GM19240 (cell line): Measurements from ENCODE around the gene VSX2.
"Not testable (repeated sequence)": the region's sequence is repeated elsewhere in the genome, so short reads cannot be mapped to it uniquely, and the experiment has no call there.

Experiments
- DNase-seq: peaks from one replicate; pipeline ENCODE4 v3.0.0; 2011; ENCODE audit warnings: low spot score; ENCODE audit not compliant: insufficient read length

The VSX2 gene

DNA sequence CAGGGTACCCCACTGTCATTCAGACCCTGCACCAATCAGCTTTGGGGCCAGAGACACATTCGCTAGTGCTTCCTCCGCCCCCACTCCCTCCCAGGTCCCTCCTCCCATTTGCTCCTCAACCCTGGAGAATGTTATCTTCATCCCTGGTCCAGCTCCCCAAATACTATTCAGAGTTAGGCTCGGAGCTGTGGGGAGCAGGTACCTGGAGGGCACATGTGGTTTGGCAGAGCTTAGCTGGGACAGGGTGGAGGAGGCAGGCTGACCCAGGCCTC is 19.5 kb downstream of the VSX2 start:
- DNase-seq: no peak

DNA sequence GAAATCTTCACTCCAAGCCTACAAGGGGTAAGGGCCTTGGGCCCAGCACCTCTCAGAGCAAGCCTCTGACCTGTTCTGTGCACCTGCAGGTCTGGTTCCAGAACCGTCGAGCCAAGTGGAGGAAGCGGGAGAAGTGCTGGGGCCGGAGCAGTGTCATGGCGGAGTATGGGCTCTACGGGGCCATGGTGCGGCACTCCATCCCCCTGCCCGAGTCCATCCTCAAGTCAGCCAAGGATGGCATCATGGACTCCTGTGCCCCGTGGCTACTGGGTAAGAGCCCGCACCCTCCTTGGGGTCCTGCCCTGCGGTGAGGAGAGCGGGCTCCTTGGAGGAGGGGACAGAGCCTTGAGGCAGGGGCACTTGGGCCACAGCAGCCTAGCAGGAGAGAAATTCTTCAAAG is 20.3 kb downstream of the VSX2 start:
- DNase-seq: no peak

DNA sequence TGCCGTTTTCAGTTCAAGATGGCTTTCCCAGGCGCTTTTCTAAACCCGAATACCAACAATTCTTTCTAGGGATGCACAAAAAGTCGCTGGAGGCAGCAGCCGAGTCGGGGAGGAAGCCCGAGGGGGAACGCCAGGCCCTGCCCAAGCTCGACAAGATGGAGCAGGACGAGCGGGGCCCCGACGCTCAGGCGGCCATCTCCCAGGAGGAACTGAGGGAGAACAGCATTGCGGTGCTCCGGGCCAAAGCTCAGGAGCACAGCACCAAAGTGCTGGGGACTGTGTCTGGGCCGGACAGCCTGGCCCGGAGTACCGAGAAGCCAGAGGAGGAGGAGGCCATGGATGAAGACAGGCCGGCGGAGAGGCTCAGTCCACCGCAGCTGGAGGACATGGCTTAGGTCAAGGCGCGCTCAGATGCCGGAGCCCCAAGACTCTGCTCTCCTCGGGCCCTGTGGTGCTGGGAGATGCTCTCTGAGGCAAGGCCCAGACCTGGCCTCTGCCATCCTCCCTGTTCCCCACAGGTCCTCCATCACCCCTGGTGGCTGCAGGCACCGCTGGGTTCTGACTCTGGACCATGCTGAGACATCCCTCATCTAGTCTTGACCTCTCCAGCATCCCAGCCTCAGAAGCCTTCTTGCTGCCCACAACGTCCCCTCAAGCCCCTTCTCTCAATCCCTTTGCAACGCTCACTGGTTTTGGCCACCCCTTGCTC is 21.4 kb downstream of the VSX2 start:
- DNase-seq: no peak

DNA sequence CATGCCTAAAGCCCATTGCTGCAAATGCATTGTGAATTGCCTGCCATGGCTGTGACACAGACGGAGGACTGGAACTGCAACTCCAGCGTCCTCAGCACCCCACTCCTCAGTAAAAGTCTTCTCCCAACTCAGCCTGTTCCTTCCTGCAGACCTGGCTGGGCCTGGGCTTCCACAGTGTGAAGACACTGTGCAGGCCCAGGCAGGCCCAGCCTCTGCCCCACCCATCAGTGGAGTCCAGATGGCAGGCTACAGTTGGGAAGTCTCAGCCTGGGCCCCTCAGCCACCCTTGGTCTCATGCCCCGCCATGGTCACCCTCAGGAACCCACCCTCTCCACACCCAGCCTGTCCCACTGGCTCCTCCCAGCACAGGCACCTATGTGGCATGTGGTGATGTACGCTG is 22.0 kb downstream of the VSX2 start:
- DNase-seq: no peak

DNA sequence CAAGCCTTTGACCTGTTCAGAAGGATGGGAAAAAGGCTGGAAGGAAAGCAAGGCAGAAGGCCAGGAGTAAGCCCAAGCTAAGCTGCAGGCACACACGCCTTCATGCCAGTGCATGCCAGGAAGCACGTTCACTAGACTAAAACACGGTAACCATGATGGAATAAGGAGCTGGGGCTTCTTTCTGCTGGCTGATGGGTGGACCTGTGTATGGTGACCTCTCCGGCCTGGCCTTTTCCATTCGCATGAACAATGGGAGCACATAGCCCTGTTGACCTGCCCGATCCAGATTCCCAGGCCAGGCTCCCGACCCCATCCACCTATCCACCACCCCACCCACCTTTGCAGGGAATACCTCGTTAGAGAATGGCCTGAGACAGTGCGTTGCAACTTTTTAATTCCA is 22.8 kb downstream of the VSX2 start:
- no peak for DNase-seq

DNA sequence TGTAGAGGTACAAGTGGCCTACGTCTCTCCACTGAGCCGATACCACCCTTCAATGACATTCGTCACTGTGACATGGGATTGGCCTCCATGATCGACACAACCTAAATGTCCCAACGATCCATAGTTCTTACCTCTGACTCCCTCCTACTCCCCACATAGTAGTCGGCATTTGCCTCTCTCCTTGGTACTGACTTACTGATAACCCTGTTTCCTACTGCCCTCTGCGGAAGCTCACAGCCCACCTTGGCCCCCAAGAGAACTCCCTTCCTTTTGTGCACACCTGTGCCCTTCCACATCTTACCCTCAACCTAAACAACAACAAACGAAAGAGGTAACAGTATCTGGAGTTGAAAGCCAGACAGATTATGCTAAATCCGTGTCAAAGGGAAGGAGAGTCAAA is 23.9 kb downstream of the VSX2 start:
- no peak for DNase-seq

DNA sequence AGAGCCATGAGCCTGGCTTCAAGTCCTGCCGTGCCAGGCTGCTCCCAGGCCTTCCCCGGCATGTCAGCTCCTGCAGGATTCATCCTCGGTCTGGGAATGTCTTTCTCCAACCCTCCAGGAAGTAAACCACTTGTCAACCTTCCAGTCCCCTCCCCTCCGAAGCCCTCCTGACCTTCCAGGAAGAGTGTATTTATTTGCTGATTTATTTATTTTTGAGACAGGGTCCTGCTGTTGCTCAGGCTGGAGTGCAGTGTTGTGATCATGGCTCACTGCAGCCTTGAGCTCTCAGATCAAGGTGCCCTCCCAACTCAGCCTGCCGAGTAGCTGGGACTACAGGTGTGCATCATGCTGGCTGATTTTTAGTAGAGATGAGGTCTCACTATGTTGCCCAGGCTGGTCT is 24.7 kb downstream of the VSX2 start:
- DNase-seq: no peak

DNA sequence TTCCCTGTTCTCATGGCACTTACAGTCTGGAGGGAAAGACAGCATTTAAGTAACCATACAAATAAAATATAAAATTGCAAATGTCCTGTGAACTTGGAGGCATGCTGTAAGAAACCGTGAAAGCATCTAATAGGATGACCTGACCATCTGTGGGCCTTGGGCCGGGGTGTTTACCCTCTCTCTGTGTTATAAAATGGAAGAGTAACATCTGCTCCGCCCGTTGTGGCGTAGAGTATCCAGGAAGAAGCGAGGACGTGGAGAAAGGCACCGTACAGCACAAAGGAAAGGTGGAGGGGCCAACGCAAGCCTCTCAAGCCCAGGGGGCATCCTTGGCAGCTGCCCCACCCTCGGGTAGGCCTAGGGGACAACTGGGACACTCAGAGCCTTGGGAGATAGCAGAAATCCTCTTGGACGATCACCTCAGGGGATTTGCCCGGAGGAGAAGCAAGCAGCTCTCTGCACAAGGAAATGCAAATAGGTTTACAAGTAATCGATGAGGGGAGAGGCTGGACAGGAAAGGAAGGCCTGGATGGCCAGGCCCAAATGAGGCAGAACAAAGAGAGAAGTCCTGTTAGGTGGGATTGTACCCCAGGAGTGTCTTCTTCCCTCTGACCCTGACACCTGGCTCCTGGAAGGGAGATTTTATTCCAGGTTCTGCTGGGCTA is 26.2 kb downstream of the VSX2 start:
- DNase-seq: no peak

DNA sequence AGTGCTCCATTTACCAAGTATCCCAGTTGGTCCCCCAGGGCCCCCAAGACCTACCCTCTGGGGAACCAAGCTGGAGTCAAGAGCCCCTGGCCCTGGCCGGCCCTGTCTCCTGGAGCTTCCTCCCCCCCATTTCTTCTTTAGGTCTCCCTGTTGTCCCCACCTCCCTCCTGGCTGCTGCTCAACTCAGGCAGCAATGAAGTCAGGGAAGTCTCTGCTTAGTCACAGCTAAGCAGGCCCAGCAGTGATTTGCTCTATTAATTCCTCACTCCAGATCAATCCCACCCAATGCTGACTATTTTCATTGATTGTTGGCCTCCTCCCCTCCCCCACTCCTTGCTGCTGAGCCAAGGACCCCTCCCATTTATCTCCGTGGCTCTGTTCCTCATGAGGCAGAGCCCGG is 28.3 kb downstream of the VSX2 start:
- DNase-seq: no peak

DNA sequence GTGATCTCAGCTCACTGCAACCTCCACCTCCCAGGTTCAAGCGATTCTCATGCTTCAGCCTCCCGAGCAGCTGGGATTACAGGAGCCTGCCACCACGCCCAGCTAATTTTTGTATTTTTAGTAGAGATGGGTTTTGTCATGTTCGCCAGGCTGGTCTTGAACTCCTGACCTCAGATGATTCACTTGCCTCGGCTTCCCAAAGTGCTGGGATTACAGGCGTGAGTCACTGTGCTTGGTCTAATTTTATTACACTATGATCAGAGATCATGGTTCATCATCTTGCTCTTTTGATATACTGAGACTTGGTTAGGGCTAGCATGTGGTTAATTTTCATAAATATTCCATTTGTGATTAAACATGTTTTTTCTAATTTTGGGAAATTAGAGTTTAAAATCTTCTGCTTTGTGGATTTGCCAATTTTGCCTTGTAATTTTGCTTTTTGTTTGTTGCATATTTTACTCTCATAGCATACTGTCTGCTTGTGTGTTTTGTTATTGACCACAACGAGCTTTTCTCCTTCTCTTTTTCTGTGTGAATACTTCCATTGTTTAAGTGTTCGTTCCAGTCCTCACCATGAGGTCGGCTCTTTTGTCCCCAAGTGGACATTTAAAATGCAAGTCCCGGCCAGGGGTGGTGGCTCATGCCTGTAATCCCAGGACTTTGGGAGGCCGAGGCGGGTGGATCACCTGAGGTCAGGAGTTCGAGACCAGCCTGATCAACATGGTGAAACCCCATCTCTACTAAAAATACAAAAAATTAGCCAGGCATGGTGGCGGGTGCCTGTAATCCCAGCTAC is 31.3 kb downstream of the VSX2 start:
- DNase-seq: not testable (repeated sequence)

DNA sequence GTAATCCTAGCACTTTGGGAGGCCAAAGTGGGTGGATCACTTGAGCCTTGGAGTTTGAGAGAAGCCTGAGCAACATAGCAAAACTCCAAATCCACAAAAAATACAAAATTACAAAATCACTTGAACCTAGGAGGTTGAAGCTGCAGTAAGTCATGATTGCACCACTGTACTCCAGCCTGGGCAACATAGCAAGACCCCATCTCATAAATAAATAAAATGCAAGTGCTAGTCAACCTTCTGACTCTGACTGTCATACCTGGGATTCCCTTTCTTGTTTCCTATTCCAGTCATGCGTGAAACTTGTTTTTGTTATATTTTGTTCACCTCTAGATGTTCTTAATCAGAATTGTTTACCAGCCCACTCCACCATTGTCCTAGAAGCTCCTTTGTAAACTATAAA is 32.1 kb downstream of the VSX2 start:
- no peak for DNase-seq

DNA sequence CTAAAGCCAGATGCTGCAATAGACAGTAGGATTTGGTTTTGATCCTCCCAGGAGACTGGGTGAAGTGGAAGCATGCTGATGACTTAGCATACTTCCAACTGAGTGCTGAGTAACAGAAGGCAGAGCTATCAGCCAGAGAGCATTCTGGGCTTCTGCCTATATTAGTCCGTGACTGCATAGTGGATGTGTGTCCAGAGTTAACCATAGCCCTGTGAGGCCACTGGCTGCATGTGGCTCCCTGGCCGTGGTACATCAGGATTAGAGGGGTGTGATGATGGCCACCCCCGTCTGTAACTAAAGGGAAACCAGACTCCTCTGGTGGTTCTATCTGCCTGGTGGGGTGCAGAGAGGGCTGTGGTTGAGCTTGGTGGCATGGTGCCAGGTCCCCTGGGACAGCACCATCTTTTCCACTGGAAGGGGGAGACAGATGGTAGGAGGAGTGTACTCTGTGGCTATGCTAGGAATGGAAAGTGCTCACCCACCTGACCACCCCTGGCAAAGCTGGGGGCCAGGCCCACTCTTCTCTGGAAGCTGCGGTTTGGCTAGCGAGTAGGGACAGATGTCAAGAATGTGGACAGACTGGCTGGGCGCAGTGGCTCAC is 36.1 kb downstream of the VSX2 start:
- DNase-seq: no peak

DNA sequence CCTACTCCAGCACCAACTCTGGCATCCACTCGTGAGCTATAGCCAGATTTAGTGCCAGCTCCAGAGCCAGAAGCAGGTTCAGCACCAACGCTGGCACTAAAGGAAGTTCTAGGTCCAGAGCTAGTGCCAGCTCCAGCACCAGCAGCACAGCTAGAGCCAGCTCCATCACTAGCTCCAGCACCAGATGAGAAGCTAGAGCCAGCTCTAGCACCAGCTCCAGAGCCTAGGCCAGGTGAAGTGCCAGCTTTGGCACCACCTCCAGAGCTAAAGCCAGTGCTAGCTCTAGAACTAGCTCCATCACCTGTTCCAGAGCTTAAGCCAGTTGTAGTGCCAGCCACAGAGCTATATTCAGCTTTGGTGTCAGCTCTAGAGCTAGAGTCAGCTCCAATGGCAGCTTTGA is 38.8 kb downstream of the VSX2 start:
- no peak for DNase-seq

DNA sequence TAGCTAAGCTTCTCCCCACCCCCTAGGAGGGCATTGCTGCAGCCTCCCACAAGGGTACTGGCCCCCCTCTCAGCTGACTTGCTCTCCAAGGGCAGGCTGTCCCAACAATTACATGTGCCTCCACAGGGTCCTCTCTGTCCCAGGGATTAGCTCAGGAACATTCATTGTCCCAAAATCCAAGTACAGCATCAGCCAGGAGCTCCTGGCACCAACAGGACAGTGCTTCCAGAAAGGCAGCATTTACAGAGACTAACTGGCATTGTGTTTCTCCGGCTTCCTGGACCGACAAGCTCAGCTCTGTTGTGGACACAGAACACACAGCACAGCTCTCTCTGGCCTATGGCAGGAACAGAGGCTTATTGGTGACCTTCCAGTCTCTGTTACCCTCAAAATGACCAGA is 41.8 kb downstream of the VSX2 start:
- no peak for DNase-seq

DNA sequence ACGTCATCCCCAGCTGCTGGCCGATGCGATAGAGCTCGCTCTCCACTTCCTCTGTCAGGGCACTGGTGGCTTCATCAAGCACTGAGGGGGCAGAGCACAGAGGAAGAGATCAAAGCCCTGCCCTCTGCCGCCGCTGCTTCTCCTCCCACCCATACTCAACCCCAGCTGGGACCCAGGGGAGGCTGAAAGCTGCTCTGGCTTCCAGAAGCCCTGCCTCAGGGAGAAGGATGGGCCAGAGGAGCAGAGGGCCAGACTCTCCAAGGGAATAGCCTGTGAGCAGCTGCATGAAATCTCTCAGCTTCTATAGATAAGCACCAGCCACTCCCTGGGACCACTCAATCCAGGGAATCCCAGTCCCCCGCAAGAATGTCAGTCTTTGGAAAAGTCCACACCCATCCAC is 47.5 kb downstream of the VSX2 start:
- no peak for DNase-seq

DNA sequence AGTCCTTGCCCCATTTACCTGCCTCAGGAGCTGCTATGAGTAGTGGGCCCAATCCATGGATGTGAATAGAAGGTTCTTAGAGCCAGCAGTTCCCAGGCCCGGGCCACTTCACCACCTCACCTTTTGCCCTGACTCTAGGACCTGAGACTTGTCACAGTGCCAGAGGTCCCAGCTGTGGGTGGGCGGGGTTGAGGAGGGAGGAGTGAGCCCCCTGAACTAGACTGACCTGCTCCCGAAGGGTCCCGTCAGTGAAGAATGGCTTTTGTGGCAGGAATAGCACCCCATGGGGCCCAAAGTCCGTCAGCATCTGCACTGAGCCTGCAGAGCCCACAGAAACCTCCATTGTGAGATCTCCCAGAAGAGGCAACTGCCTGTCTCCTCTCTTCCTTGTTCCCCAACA is 50.6 kb downstream of the VSX2 start:
- DNase-seq: no peak

DNA sequence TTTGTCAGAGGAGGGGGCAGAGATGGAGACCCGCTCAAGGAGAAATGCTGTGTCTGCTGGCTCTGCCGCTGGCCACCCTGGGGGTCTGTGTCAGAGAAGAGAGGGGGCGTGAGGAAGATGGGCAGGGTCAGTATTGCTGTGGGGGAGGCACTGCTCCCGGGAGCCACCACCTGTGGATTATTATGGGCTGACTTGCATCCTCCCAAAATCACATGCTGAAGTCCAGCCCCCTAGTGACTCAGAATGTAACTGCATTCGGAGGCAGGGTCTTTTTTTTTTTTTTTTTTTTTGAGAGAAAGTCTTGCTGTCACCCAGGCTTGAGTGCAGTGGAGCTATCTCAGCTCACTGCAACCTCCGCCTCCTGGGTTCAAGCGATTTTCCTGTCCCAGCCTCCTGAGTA is 51.2 kb downstream of the VSX2 start:
- DNase-seq: no peak

DNA sequence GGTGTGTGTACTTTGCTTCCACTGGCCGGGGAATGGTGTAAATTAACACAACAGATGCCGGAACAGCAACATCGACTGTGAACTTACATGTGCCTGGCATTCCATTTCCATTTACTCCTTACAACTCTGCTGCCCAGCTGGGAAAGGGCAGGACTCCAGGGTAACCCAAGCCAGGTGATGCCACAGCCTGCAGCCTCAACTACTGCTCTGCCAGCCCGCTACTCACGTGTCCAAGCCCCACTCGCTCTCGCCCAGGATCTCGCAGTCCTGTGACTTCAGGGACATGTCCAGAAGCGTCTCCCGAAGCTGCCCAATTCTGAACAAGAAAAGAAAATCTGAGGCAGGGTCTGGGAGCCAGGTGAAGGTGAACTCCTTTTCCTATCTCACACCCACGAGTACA is 52.8 kb downstream of the VSX2 start:
- no peak for DNase-seq

DNA sequence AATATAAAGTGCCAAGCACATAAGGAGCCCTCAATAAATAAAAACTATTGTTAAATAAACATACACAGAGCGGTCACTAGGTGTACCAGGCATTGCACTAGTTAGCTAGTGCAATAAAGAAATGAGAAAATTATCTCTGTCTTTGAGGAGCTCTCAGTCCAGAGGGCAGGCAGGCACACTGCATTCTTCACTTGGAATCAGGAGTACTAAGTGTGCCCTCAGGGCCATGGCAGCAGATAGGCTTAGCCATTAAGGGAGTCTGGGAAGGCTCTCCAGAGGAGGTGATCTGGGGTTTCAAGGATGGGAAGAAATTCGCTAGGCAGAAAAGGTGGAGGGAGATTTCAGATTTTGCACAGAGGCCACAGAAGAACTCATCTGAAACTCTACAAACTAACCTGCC is 54.4 kb downstream of the VSX2 start:
- DNase-seq: no peak

DNA sequence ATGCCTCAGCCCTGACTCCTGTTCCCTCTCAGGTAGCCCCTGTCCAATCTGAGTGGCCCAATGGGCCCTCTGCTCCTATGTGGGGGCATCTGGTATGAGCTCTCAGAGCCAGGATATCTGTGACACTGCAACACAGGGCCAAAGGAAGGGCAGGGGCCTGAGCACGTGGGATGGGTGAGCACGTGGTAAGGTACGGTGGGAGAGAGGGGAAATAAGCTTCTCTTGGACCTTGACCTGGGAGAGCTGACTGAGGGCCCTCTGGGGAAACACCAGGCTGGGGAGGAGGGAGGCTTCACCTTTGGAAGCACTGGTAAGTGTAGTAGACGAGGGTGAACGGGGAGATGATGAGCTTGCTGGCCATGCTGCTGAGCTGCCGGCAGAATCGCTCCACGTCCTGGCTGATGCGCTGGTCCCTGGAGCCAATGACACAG is 56.8 kb downstream of the VSX2 start:
- DNase-seq: no peak

DNA sequence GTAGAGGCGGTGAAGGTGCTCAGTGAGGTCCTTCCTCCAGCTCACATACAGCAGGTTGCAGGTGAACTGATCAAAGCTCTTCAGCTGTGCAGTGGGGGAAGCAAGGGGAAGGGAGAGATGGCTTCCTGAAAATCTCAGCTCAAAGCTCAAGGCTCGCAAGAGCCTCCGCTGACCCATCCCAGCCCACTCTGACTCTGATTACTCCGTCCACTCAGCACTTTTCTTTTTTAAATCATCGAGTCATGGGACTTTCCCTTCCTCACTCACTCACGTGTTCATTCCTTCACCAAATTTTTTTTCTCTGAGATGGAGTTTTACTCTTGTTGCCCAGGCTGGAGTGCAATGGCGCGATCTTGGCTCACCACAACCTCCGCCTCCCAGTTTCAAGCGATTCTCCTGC is 58.7 kb downstream of the VSX2 start:
- no peak for DNase-seq

DNA sequence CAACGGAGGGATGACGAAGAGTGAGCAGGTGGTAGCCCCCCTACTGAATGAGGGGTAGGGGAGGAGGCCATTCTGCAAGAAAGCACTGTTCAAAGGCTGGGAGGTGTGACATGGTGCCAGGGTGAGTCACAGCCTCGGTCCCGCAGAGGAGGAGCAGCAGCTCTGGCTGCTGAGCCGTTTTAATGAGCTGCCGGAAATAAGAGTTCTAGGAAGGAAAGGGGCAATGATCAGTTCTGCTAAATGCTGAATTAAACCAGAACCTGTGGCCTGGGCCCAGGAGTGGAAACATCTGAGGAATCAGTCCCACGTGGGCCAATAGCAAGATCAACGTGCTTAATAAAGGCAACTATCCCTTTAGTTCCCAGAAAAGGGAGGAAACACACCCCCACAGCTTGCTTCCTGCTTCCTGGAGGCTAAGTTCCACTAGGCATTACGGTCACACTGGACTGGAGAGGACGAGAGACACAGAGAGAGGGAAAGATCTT is 59.9 kb downstream of the VSX2 start:
- no peak for DNase-seq
